IMR-90 (cell line): ENCODE data around the gene FRAS1. TPM values are rescaled to one million over a fixed set of nuclear protein-coding genes. Genes with fewer than 3 reads are reported as not detected.
A peak's percentile ranks its signal among the peaks of the same experiment; 100 is the strongest.

ENCODE experiments used
- ATAC-seq: fragments of 200-7000 bp; cut with Tn5 transposase; 2 replicates; pipeline ENCODE4 v1.9.1; 2020; ENCODE audit warnings: low read depth, mild to moderate bottlenecking, moderate library complexity
- BruUV-seq: library from RNA; stranded (reverse); fragments of 400-500 nt; replicated peaks from 2 replicates; lab custom pipeline; 2021; lab: Mats Ljungman, UMichigan
- CTCF ChIA-PET: fragments of 300-600 bp; formaldehyde crosslinking; extraction: SDS; loops from one replicate; lab custom pipeline; 2021; ENCODE audit warnings: antibody characterized with exemption; lab: Yijun Ruan, JAX
- POLR2A ChIA-PET: fragments of 300-600 bp; sonication (Branson Sonifier 250); formaldehyde crosslinking; loops from one replicate; lab custom pipeline; 2022; ENCODE audit warnings: antibody characterized with exemption; ENCODE audit not compliant: unreplicated experiment; lab: Charles Lee
- DNase-seq: peaks from one replicate; pipeline ENCODE4 v3.0.0; 2013
- H2AFZ ChIP-seq: replicated peaks from 2 replicates; pipeline ENCODE3; 2013; ENCODE audit warnings: low read length, mild to moderate bottlenecking; ENCODE audit not compliant: poor library complexity
- H2AK5ac ChIP-seq: 2 replicates; pipeline ENCODE4 v1.6.1; 2013; ENCODE audit warnings: low read depth, low read length, inconsistent platforms
- H2AK9ac ChIP-seq: replicated peaks from 2 replicates; pipeline ENCODE3; 2013; ENCODE audit warnings: mild to moderate bottlenecking, low read depth, low read length, moderate library complexity; ENCODE audit not compliant: poor library complexity
- H2BK120ac ChIP-seq: 2 replicates; pipeline ENCODE4 v1.6.1; 2013; ENCODE audit warnings: low read depth, low read length, inconsistent platforms
- H2BK15ac ChIP-seq: 3 replicates; pipeline ENCODE4 v1.6.1; 2013; ENCODE audit warnings: low read depth, low read length, inconsistent platforms
- H2BK20ac ChIP-seq: 2 replicates; pipeline ENCODE4 v1.6.1; 2013; ENCODE audit warnings: low read depth, mild to moderate bottlenecking, inconsistent platforms, low read length, moderate library complexity
- H2BK5ac ChIP-seq: 2 replicates; pipeline ENCODE4 v1.6.1; 2013; ENCODE audit warnings: mild to moderate bottlenecking, low read depth, low read length, inconsistent platforms; ENCODE audit not compliant: poor library complexity, severe bottlenecking
- H3K14ac ChIP-seq: replicated peaks from 2 replicates; pipeline ENCODE4 v1.6.1; 2013; ENCODE audit warnings: low read depth, low read length, inconsistent platforms
- H3K18ac ChIP-seq: 2 replicates; pipeline ENCODE4 v1.6.1; 2013; ENCODE audit warnings: low read depth, low read length, control low read depth
- H3K23ac ChIP-seq: 2 replicates; pipeline ENCODE4 v1.6.1; 2013; ENCODE audit warnings: low read depth, low read length, inconsistent platforms
- H3K27ac ChIP-seq: 2 replicates; pipeline ENCODE4 v1.5.1; 2013; ENCODE audit warnings: mild to moderate bottlenecking, control low read depth, low read length; ENCODE audit not compliant: insufficient read depth
- H3K27me3 ChIP-seq: 2 replicates; pipeline ENCODE4 v1.6.1; 2013; ENCODE audit warnings: low read length; ENCODE audit not compliant: control insufficient read depth, insufficient read depth
- H3K36me3 ChIP-seq: 2 replicates; pipeline ENCODE4 v1.6.1; 2013; ENCODE audit warnings: low read length, mixed read lengths; ENCODE audit not compliant: control insufficient read depth, insufficient read depth
- H3K4ac ChIP-seq: 2 replicates; pipeline ENCODE4 v1.6.1; 2013; ENCODE audit warnings: low read depth, low read length, inconsistent platforms
- H3K4me1 ChIP-seq: 2 replicates; pipeline ENCODE4 v1.6.1; 2013; ENCODE audit warnings: low read length, mixed read lengths; ENCODE audit not compliant: control insufficient read depth, insufficient read depth
- H3K4me2 ChIP-seq: 2 replicates; pipeline ENCODE4 v1.6.1; 2013; ENCODE audit warnings: low read depth, mild to moderate bottlenecking, control low read depth, low read length, moderate library complexity
- H3K4me3 ChIP-seq: 2 replicates; pipeline ENCODE4 v1.5.1; 2013; ENCODE audit warnings: low read depth, mild to moderate bottlenecking, control low read depth, low read length, moderate library complexity; ENCODE audit not compliant: insufficient read depth
- H3K56ac ChIP-seq: 2 replicates; pipeline ENCODE4 v1.6.1; 2013; ENCODE audit warnings: low read length, inconsistent platforms; ENCODE audit not compliant: insufficient read depth; ENCODE audit errors: extremely low read depth
- H3K79me1 ChIP-seq, 2 experiments: 2 replicates each; pipeline ENCODE4 v1.6.1; 2013; ENCODE audit warnings: low read length in 2 of 2, inconsistent platforms in 1 of 2, low read depth in 1 of 2
- H3K9ac ChIP-seq: 2 replicates; pipeline ENCODE4 v1.6.1; 2013; ENCODE audit warnings: low read depth, low read length, control low read depth
- H3K9me1 ChIP-seq: 2 replicates; pipeline ENCODE4 v1.6.1; 2013; ENCODE audit warnings: low read length, inconsistent platforms; ENCODE audit not compliant: insufficient read depth
- H3K9me3 ChIP-seq: 2 replicates; pipeline ENCODE4 v1.6.1; 2013; ENCODE audit warnings: low read length; ENCODE audit not compliant: control insufficient read depth, insufficient read depth
- H4K20me1 ChIP-seq: 2 replicates; pipeline ENCODE4 v1.6.1; 2013; ENCODE audit warnings: low read length, inconsistent platforms; ENCODE audit not compliant: insufficient read depth
- H4K5ac ChIP-seq: 2 replicates; pipeline ENCODE4 v1.6.1; 2013; ENCODE audit warnings: mild to moderate bottlenecking, low read depth, low read length, control low read depth
- H4K8ac ChIP-seq, 2 experiments: 2 replicates each; pipeline ENCODE4 v1.6.1; 2013; ENCODE audit warnings: low read depth in 2 of 2, low read length in 2 of 2, control low read depth in 1 of 2, inconsistent platforms in 1 of 2
- H4K91ac ChIP-seq: 2 replicates; pipeline ENCODE4 v1.6.1; 2013; ENCODE audit warnings: low read depth, low read length, inconsistent platforms; ENCODE audit not compliant: insufficient read depth
- BHLHE40 ChIP-seq: fragments of 150-350 bp; IDR thresholded peaks from 2 replicates; pipeline ENCODE4 v1.6.1; 2016; ENCODE audit warnings: mild to moderate bottlenecking, low read depth, low read length
- CEBPB ChIP-seq: IDR thresholded peaks from 2 replicates; pipeline ENCODE4 v1.6.1; 2012; ENCODE audit warnings: low read depth, low read length, improper control_type of control experiment
- CHD1 ChIP-seq: IDR thresholded peaks from 2 replicates; pipeline ENCODE4 v1.6.1; 2012; ENCODE audit warnings: low read depth, low read length, improper control_type of control experiment
- CTCF ChIP-seq: conservative IDR thresholded peaks from 2 replicates; pipeline ENCODE4 v1.5.1; 2012; ENCODE audit warnings: mild to moderate bottlenecking, low read depth, low read length, improper control_type of control experiment
- ELK1 ChIP-seq: fragments of 150-350 bp; IDR thresholded peaks from 2 replicates; pipeline ENCODE4 v1.6.1; 2016; ENCODE audit warnings: low read depth, mild to moderate bottlenecking, low read length, moderate library complexity, borderline replicate concordance
- FOS ChIP-seq: fragments of 150-350 bp; IDR thresholded peaks from 2 replicates; pipeline ENCODE4 v1.6.1; 2016; ENCODE audit warnings: low read depth, low read length
- MAFK ChIP-seq: IDR thresholded peaks from 2 replicates; pipeline ENCODE4 v1.6.1; 2012; ENCODE audit warnings: low read depth, low read length, improper control_type of control experiment
- MAZ ChIP-seq: IDR thresholded peaks from 2 replicates; pipeline ENCODE4 v1.6.1; 2012; ENCODE audit warnings: low read depth, mild to moderate bottlenecking, low read length, improper control_type of control experiment, moderate library complexity, borderline replicate concordance
- MXI1 ChIP-seq: IDR thresholded peaks from 2 replicates; pipeline ENCODE4 v1.6.1; 2012; ENCODE audit warnings: low read depth, mild to moderate bottlenecking, low read length, moderate library complexity, borderline replicate concordance
- NFE2L2 ChIP-seq: fragments of 150-350 bp; IDR thresholded peaks from 2 replicates; pipeline ENCODE4 v1.6.1; 2016; ENCODE audit warnings: low read depth, mild to moderate bottlenecking, low read length
- POLR2A ChIP-seq: IDR thresholded peaks from 2 replicates; pipeline ENCODE4 v1.6.1; 2012; ENCODE audit warnings: mild to moderate bottlenecking, low read depth, low read length
- RAD21 ChIP-seq: IDR thresholded peaks from 2 replicates; pipeline ENCODE4 v1.6.1; 2012; ENCODE audit warnings: low read length, improper control_type of control experiment
- RCOR1 ChIP-seq: IDR thresholded peaks from 2 replicates; pipeline ENCODE4 v1.6.1; 2012; ENCODE audit warnings: mild to moderate bottlenecking, low read length, improper control_type of control experiment; ENCODE audit not compliant: insufficient replicate concordance
- SMC3 ChIP-seq: fragments of 150-350 bp; IDR thresholded peaks from 2 replicates; pipeline ENCODE4 v1.6.1; 2016; ENCODE audit warnings: low read depth, mild to moderate bottlenecking, antibody characterized with exemption, low read length, moderate library complexity
- USF2 ChIP-seq: fragments of 150-350 bp; IDR thresholded peaks from 2 replicates; pipeline ENCODE4 v1.6.1; 2017; ENCODE audit warnings: mild to moderate bottlenecking, antibody characterized with exemption, low read length, low read depth
- WGBS, 2 experiments: methylation state at CpG; one replicate each; pipeline versions ENCODE4 v1.1.5 to v1.1.7; 2013; ENCODE audit warnings: missing lambda C conversion rate in 2 of 2; ENCODE audit not compliant: insufficient read length in 1 of 2; ENCODE audit errors: extremely low coverage in 2 of 2; 5-methylcytosine and 5-hydroxymethylcytosine counted together
- dilution Hi-C: fragments of 300-500 bp; cut with HindIII; formaldehyde crosslinking; loops from one replicate; pipeline ENCODE4 v1.14.3; 2018; ENCODE audit warnings: low sequenced_read_pairs; ENCODE audit not compliant: unreplicated experiment
- in situ Hi-C: fragments of 300-500 bp; cut with MboI; formaldehyde crosslinking; loops from 3 replicates; pipeline ENCODE4 v1.14.3; 2019; ENCODE audit warnings: low sequenced_read_pairs, inconsistent platforms, mixed read lengths
- intact Hi-C: fragments of 100-400 bp; cut with micrococcal nuclease; formaldehyde crosslinking; loops from 2 replicates; pipeline ENCODE4 v1.10.0; 2022
- polyA plus RNA-seq, 3 experiments: library from polyadenylated mRNA; depleted of rRNA; stranded (reverse); fragments of >200 nt; gene quantifications; 2 replicates each; pipeline ENCODE4 v1.2.3, GENCODE V29; 2012; ENCODE audit warnings: low replicate concordance in 1 of 3
- total RNA-seq: library from RNA; depleted of rRNA; stranded (reverse); fragments of >200 nt; gene quantifications from 2 replicates; pipeline ENCODE4 v1.2.3, GENCODE V29; 2012

Gene FRAS1
- total and polyA plus RNA-seq, 2 of the 4 experiments (the other 2 are of a cell fraction): under 0.01 to 0.03 TPM

GRCh38 chr4:78584863-78585547, 527.9 kb downstream of the FRAS1 start:
- Histone ChIP-seq H2AK9ac (no peak overlapping the region), H2BK5ac (peak overlapping the region; percentile 23), H2BK20ac (peak overlapping the region; percentile 21; the same call in 1 of the 2 replicates), H3K9me3 (no peaks in the 10 kb centered on the region), H3K9me1 (no peaks in the 10 kb centered on the region; the same call in 1 of the 2 replicates), H3K4me1 (no peaks in the 10 kb centered on the region; the same call in 1 of the 2 replicates), H3K4ac (no peak overlapping the region), H3K4me2 (no peak overlapping the region), H3K14ac (peak overlapping the region; percentile 76; the same call in 1 of the 2 replicates), H4K20me1 (no peaks in the 10 kb centered on the region), H3K18ac (no peak overlapping the region), H3K56ac (no peak overlapping the region), H3K9ac (no peak overlapping the region), H2BK15ac (peak overlapping the region; percentile 55; the same call in 1 of the 3 replicates), H3K36me3 (no peaks in the 10 kb centered on the region), H4K91ac (peak overlapping the region; percentile 40), H3K23ac (no peak overlapping the region), H4K8ac (peak overlapping the region; percentile 44 to 48; a peak in 2 of 4 replicates), H3K4me3 (no peak overlapping the region), H3K27me3 (no peaks in the 10 kb centered on the region), H2AK5ac (peak overlapping the region; percentile 68), H3K27ac (no peak overlapping the region; the same call in 1 of the 2 replicates), H2BK120ac (peak overlapping the region; percentile 9; the same call in 1 of the 2 replicates), H4K5ac (no peak overlapping the region), H3K79me1 (no peaks in the 10 kb centered on the region), H2AFZ (no peak overlapping the region)
- no TSS peak for BruUV-seq
- DNase-seq (peak; percentile 57), ATAC-seq (peak; percentile 56)
- WGBS, 2 experiments: 63% methylated on average over 3 of the region's 4 CpGs; no CpG with 5 or more reads in 1 of the 2 experiments
- in situ Hi-C loops (no loop called here), dilution Hi-C loops (no loop called here), intact Hi-C loops (no loop called here)
- POLR2A ChIA-PET: no interaction called here
- CTCF ChIA-PET: no interaction called here
- no peak for TF ChIP-seq USF2
- TF ChIP-seq FOS: no peak
- no peak for TF ChIP-seq RCOR1
- no peak for TF ChIP-seq SMC3
- no peak for TF ChIP-seq RAD21
- TF ChIP-seq MXI1: no peak
- no peak for TF ChIP-seq MAZ
- TF ChIP-seq CTCF: no peak
- no peak for TF ChIP-seq MAFK
- no peak for TF ChIP-seq POLR2A
- no peak for TF ChIP-seq CHD1
- TF ChIP-seq NFE2L2: no peak
- no peak for TF ChIP-seq ELK1
- no peak for TF ChIP-seq CEBPB
- no peak for TF ChIP-seq BHLHE40
